ENCODE data around the gene MINDY4.

Gene MINDY4

GRCh38 chr7:30930621-30931020 is 159.4 kb downstream of the MINDY4 start:
- DNase-seq (ENCODE audit: low read depth in 2 of 2), result no peak

GRCh38 chr7:30931161-30931928 is 160.1 kb downstream of the MINDY4 start:
- DNase-seq (ENCODE audit: low read depth in 2 of 2), result no peak

- no peak for DNase-seq (ENCODE audit: low read depth in 2 of 2)
Measured at GRCh38 chr7:30931929-30932540, 160.8 kb downstream of the MINDY4 start.

GRCh38 chr7:30932562-30932961 is 161.3 kb downstream of the MINDY4 start:
- no peak for DNase-seq (ENCODE audit: low read depth in 2 of 2)

GRCh38 chr7:30933124-30933974 is 162.1 kb downstream of the MINDY4 start:
- DNase-seq (ENCODE audit: low read depth in 2 of 2), result no peak

- no peak for DNase-seq (ENCODE audit: low read depth in 2 of 2)
Measured at GRCh38 chr7:30934225-30934624, 163.0 kb downstream of the MINDY4 start.

GRCh38 chr7:30934732-30935568 is 163.7 kb downstream of the MINDY4 start:
- no peak for DNase-seq (ENCODE audit: low read depth in 2 of 2)

- DNase-seq (ENCODE audit: low read depth in 2 of 2), result no peak
Measured at GRCh38 chr7:30935569-30935877, 164.3 kb downstream of the MINDY4 start.

- no peak for DNase-seq (ENCODE audit: low read depth in 2 of 2)
Measured at GRCh38 chr7:30936650-30937245, 165.5 kb downstream of the MINDY4 start.

GRCh38 chr7:30937416-30937815 is 166.2 kb downstream of the MINDY4 start:
- DNase-seq (ENCODE audit: low read depth in 2 of 2), result no peak

GRCh38 chr7:30938435-30939316 is 167.5 kb downstream of the MINDY4 start:
- DNase-seq (ENCODE audit: low read depth in 2 of 2), result peak; percentile 26 to 65

- no peak for DNase-seq (ENCODE audit: low read depth in 2 of 2)
Measured at GRCh38 chr7:30941582-30942323, 170.5 kb downstream of the MINDY4 start.
